Stimulated activated naive B cell treated with anti-CD40 and anti-IgM and Interleukin-4, amounts not matched to agents 10 μg/mL and 1 μg/mL and 100 μg/mL, for 72 hours (primary cell): ENCODE data around the gene PLXNA2.

Experiments used
- ATAC-seq, 2 donors: fragments of 150-1000 bp; cut with Tn5 transposase; replicated peaks; 2 replicates each; pipeline ENCODE4 v1.10.0; 2021; ENCODE audit warnings: moderate library complexity in 1 of 2
- DNase-seq: peaks from one replicate; pipeline ENCODE4 v3.0.0; 2021
- H3K27ac Mint-ChIP-seq: one replicate; pipeline ENCODE4 v1.8.0; 2022; ENCODE audit warnings: mild to moderate bottlenecking, mixed read lengths
- H3K27me3 Mint-ChIP-seq, 2 donors: one replicate each; pipeline ENCODE4 v1.8.0; 2022; ENCODE audit warnings: mixed read lengths in 2 of 2
- H3K36me3 Mint-ChIP-seq, 2 donors: one replicate each; pipeline ENCODE4 v1.8.0; 2022; ENCODE audit warnings: mixed read lengths in 2 of 2, mild to moderate bottlenecking in 1 of 2
- H3K4me1 Mint-ChIP-seq, 2 donors: one replicate each; pipeline ENCODE4 v1.8.0; 2022; ENCODE audit warnings: mixed read lengths in 2 of 2, mild to moderate bottlenecking in 1 of 2
- H3K4me3 Mint-ChIP-seq, 2 donors: one replicate each; pipeline ENCODE4 v1.8.0; 2022; ENCODE audit warnings: mild to moderate bottlenecking in 2 of 2, mixed read lengths in 2 of 2, moderate library complexity in 1 of 2
- H3K9me3 Mint-ChIP-seq, 2 donors: one replicate each; pipeline ENCODE4 v1.8.0; 2022; ENCODE audit warnings: mixed read lengths in 2 of 2, mild to moderate bottlenecking in 1 of 2

The PLXNA2 gene

DNA sequence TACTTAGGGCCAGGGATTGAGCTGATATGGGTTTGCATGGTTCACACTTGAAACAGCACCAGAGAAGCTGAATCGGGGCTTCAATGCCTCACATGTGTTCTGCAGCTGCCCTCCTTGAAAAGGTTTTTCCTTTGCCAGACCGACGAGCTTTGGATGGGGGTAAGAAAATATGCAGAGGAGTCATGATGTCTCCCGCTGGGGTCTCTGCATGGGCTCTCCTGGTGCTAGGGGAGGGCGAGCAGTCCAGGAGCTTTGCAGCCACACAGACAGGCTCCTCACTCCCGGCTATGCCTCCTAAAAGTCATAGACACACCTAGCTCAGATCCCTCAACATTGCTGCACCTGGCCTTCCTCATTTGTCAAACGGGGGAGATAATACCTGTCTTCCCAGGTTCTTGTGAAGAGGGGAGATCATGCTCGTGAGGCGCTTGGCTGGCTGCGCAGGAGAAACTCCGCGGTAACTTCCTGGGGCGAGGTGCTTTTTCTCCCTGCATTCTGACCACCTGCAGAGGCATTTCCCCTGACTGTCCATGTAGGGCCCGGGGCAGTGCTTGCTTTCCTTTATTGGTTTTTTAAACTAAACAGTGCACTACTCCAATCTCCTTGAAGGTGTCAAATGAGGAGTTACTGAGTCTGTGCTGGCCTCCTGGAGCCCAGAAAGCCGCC lies 112.4 kb downstream of the PLXNA2 start:
- Mint-ChIP-seq H3K4me3 (peak overlapping the region in 1 of 2 donors; percentile 51), H3K9me3 (no peaks in the 10 kb centered on the region), H3K27ac (no peak overlapping the region), H3K4me1 (peaks cover 7 to 8% of the 10 kb centered on the region in 2 donors), H3K36me3 (no peaks in the 10 kb centered on the region), H3K27me3 (peaks cover 12 to 13% of the 10 kb centered on the region in 2 donors)
- DNase-seq (no peak), ATAC-seq (peak; percentile 38 to 65)

DNA sequence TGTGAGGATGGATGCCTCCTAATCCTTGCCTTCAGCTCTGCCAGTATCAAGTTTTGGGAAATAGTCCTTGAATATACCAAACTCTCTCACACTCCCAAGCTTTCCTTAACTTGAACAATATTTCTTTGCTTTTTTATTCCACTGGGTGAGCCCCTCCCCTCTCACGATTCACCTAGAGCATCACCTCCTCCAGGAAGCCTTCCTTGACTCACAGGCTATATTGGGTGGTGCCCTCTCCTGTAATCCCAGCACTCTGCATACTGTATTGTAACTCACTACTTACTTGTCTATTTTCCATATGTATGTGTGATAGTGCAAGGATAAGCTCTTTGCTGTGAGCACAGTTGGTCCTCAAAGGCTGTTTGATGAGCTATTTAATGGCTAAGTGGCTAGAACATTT lies 114.7 kb downstream of the PLXNA2 start:
- Mint-ChIP-seq H3K4me3 (no peak overlapping the region), H3K27ac (no peak overlapping the region), H3K36me3 (no peaks in the 10 kb centered on the region), H3K4me1 (peaks cover 7 to 8% of the 10 kb centered on the region in 2 donors), H3K27me3 (peaks cover 12 to 13% of the 10 kb centered on the region in 2 donors), H3K9me3 (no peaks in the 10 kb centered on the region)
- ATAC-seq: no peak
- DNase-seq: no peak

DNA sequence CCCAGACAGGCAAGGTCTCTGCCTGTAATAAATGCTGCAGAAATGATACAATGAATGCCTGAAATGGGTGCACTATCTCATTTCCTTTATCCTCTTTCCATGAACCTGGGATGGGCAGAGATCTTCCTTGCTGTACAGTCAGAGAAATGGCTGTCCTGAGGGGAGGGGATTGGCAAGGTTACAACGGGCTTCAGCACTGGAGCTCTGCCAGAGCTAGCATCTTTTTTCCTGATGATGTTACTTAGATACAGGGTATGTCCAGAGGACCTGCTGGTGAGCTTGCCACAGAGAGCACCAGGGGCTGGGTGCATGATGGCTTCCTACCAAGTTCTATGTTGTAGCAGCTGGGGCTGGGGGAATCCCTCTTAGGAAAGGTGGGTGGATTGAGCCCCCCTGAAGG lies 115.1 kb downstream of the PLXNA2 start:
- H3K36me3 Mint-ChIP-seq: no peaks in the 10 kb centered on the region

DNA sequence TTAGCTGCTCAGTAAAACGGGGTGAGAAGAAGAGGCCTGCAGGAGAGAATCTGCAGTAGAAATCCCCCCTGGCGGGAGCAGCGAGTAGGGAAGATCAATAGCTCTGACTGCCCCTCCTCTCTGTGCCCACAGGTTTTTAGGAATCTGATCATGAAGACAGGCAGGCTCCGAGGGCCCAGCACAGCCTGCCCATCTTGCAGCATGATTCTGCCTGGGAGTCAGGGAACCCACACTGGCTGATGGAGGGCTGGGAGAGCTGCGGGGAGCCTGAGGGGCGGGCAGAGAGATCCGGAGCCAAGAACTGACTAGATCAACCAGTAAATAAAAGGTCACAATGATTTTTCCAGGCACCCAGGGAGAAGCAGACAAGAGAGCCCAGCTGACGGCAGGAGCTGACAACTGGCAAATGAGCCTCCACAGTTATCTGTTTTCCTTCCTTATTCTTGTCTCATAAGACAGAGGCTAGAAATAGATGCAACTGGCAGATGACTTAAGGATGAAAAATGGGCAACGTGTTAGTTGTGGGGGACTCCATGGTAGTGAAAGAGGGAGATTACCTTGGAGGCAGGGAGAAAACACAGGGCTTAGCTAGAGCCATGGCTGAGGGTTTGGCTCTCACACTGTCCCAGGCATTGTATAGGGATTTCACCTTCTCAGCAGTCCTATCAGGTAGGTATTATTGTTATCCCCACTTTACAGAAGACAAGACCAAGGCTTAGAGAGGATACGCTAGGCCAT lies 116.2 kb downstream of the PLXNA2 start:
- Mint-ChIP-seq H3K27me3 (peaks cover 12 to 13% of the 10 kb centered on the region in 2 donors), H3K27ac (no peak overlapping the region), H3K9me3 (no peaks in the 10 kb centered on the region), H3K4me1 (peaks cover 7 to 8% of the 10 kb centered on the region in 2 donors), H3K4me3 (no peak overlapping the region), H3K36me3 (no peaks in the 10 kb centered on the region)
- ATAC-seq (no peak), DNase-seq (no peak)

More for the DNA sequence above, 115.1 kb downstream of the PLXNA2 start:
- Mint-ChIP-seq H3K27me3 (peaks cover 12 to 13% of the 10 kb centered on the region in 2 donors), H3K27ac (no peak overlapping the region), H3K4me3 (no peak overlapping the region), H3K9me3 (no peaks in the 10 kb centered on the region), H3K4me1 (peaks cover 7 to 8% of the 10 kb centered on the region in 2 donors)
- no peak for DNase-seq
- no peak for ATAC-seq

DNA sequence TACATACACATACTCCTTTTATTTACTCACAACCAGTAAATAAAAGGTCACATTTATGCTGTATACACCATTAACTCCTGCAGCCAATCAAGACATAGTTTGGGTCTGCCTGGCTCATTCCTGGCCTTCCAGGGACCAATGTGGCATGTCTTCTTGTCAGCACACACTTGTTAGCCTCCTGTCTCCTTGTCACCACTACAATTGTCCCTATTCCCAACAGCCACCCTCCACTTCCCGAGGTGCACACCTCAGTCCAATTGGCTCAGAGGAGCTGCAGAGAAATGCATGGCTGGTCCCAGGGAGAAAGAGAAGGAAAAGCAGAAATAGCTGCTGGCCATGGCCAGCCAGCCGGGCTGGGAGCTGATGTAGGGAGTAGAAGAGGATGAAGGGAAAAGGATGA lies 116.9 kb downstream of the PLXNA2 start:
- Mint-ChIP-seq H3K27me3 (peaks cover 12 to 13% of the 10 kb centered on the region in 2 donors), H3K4me3 (no peak overlapping the region), H3K9me3 (no peaks in the 10 kb centered on the region), H3K36me3 (no peaks in the 10 kb centered on the region), H3K27ac (no peak overlapping the region), H3K4me1 (peaks cover 7% of the 10 kb centered on the region in 2 donors)
- no peak for DNase-seq
- ATAC-seq: no peak

DNA sequence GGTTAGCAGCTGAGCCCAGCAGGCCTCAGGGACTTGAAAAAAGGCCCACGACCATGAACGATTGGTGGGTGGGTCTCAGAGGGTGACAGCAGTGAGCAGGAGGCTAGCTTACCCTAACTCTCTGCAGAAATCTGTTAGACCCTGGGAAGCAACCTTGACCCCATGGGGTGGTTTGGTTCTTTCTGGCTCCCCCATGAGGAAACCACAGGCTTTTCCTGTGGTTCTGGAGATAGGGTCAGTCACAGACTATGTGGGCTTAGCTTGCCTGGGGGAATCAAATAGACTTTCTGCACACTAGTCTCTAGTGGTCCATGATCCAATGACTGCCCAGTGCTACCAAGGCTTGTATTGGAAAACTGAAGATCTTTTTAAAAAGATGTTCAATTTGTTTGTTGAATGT lies 118.1 kb downstream of the PLXNA2 start:
- no peak overlapping the region for H3K27ac Mint-ChIP-seq
- H3K4me1 Mint-ChIP-seq: no peaks in the 10 kb centered on the region

DNA sequence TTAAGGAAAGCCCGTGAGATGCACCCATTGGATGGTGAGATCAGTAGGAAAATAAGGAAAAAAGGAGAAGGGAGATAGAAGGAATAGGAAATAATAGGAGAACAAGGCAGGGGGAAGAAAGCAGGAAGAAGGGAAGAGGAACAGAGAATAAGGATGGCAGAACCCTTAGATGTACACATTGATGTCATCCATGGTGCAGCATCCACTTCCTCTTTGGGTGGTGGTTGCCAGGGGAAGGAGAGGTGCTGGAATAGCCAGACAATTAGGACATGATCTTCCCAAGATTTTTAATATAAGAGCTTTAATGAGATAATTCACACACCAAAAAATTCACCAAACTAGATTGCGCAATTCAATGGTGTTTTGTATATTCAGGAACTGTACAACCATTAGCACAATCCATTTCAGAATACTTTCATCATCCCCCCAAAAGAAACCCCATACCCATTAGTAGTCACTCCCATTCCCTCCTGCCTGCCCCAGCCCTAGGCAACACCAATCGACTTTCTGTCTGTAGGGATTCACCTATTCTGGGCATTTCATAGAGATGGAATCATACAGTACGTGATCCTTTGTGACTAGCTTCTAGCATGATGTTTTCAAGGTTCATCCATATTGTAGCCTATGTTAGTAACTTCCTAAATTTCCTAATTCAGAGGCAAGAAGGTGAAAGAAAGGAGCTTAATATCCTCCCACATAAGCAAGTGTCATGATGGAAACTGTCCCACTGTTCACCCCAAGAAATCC lies 121.4 kb downstream of the PLXNA2 start:
- Mint-ChIP-seq H3K4me3 (no peak overlapping the region), H3K4me1 (no peaks in the 10 kb centered on the region), H3K27me3 (no peaks in the 10 kb centered on the region), H3K9me3 (no peaks in the 10 kb centered on the region), H3K27ac (no peak overlapping the region), H3K36me3 (no peaks in the 10 kb centered on the region)
- no peak for ATAC-seq
- no peak for DNase-seq

More for the DNA sequence above, 118.1 kb downstream of the PLXNA2 start:
- DNase-seq: no peak
- no peak for ATAC-seq
- H3K4me3 Mint-ChIP-seq: no peak overlapping the region
- H3K36me3 Mint-ChIP-seq: no peaks in the 10 kb centered on the region
- peaks cover 1 to 6% of the 10 kb centered on the region in 2 donors for H3K27me3 Mint-ChIP-seq
- no peaks in the 10 kb centered on the region for H3K9me3 Mint-ChIP-seq

DNA sequence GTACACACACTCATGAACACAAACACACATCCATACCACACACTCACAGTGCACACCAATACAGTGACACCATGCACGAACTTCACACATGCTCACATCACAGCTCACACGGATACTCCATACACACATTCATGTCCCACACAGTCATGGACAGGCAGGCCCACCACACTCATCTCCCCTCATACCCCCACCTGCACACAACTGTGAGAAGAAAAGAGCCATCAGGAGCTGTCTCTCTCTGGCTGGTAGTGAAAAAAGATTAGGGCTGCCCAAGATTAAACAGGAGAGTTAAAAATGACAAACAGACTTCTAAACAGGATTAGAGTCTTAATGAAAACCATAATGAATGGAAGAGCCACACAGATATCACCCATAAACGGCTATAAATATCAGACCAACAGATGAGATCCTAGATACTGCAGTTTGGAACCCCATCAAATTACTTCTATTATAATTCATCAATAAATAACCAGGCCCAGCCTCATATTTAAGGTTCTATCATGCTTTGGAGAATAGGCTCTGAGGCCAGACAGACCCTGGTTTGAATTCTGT lies 122.3 kb downstream of the PLXNA2 start:
- H3K9me3 Mint-ChIP-seq: no peaks in the 10 kb centered on the region
- DNase-seq (no peak), ATAC-seq (no peak)
- H3K27me3 Mint-ChIP-seq: peaks cover 0 to 4% of the 10 kb centered on the region in 2 donors
- H3K27ac Mint-ChIP-seq: no peak overlapping the region
- H3K4me3 Mint-ChIP-seq: no peak overlapping the region
- no peaks in the 10 kb centered on the region for H3K4me1 Mint-ChIP-seq
- no peaks in the 10 kb centered on the region for H3K36me3 Mint-ChIP-seq

DNA sequence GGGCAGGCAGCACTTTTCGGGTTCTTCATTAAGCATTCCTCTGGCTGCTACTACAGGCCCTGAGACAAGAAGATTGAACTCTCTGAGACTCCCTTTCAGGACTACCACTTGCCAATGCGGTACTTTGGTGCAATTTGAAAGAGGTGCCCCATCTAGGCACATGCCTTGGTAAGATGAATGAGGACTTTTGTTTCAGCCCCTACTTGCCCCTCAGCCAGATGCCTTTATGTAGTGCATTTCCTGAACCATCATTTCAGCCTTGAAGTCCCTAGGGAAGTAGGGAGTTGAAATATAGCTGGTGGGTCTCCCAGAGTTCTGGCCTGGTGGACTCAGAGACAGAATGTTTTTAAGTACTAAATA lies 123.8 kb downstream of the PLXNA2 start:
- Mint-ChIP-seq H3K9me3 (no peaks in the 10 kb centered on the region), H3K4me3 (no peak overlapping the region), H3K36me3 (no peaks in the 10 kb centered on the region), H3K4me1 (no peaks in the 10 kb centered on the region), H3K27ac (no peak overlapping the region), H3K27me3 (peaks cover 0 to 8% of the 10 kb centered on the region in 2 donors)
- no peak for ATAC-seq
- no peak for DNase-seq

DNA sequence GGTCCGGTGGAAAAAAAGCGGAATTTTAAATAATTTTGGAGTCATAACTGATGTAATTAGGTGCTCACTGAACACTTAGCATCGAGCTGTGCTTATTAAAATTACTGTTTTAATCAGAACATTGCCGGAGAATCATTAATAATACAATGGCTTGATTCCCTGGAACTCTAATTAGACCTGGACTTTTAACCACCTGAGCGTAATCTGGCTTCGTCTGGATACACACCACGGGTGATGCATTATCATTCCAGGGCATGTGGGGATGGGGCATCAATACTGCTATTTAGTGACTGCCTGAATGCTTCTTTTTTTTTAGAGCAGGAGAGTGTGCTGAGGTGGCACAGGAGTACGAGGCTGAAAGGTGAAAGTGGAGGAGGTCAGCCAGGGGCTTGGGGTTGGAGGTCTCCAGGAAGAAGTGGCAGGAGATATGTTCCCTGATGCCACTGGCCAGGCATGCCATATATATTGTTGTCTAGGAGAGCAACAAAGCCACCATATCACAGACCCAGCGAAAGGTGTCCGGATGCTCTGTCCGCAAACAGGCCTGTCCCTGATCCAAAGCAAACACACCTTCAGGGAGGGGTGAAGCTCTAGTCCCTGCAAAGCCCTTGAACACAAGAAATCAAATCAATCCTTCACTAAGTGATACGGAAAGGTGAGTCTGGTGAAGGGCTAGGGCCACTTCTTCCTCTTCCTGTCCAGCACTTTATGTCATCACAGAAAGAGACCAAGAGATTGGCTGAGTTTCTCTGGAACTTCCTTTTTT lies 125.2 kb downstream of the PLXNA2 start:
- no peak overlapping the region for H3K4me3 Mint-ChIP-seq
- H3K36me3 Mint-ChIP-seq: no peaks in the 10 kb centered on the region
- no peaks in the 10 kb centered on the region for H3K4me1 Mint-ChIP-seq
- H3K27me3 Mint-ChIP-seq: peaks cover 0 to 8% of the 10 kb centered on the region in 2 donors
- no peak overlapping the region for H3K27ac Mint-ChIP-seq
- H3K9me3 Mint-ChIP-seq: no peaks in the 10 kb centered on the region
- ATAC-seq (no peak), DNase-seq (no peak)

DNA sequence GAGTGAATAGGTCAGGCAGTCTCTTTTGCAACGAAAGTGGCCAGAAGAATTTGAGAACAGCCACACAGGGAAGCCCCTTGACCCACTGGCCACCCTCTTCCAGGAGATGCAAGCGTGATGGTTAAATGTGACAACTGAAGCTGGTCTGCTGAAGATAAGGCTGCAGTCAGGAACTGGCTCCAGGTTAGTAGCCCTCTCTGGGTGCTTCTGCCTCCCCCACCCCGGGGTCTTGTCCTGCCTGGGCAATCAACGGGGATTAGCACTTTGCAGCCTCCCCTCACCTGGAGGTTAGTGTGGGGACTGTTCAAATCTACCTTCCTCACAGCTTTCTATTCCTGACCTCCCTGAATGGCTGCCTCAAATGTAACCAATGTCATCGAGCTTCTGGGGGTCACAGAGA lies 125.9 kb downstream of the PLXNA2 start:
- H3K4me3 Mint-ChIP-seq: no peak overlapping the region
- no peak overlapping the region for H3K27ac Mint-ChIP-seq
- ATAC-seq (no peak), DNase-seq (no peak)
- H3K4me1 Mint-ChIP-seq: no peaks in the 10 kb centered on the region
- H3K36me3 Mint-ChIP-seq: no peaks in the 10 kb centered on the region
- no peaks in the 10 kb centered on the region for H3K9me3 Mint-ChIP-seq
- peaks cover 0 to 8% of the 10 kb centered on the region in 2 donors for H3K27me3 Mint-ChIP-seq

DNA sequence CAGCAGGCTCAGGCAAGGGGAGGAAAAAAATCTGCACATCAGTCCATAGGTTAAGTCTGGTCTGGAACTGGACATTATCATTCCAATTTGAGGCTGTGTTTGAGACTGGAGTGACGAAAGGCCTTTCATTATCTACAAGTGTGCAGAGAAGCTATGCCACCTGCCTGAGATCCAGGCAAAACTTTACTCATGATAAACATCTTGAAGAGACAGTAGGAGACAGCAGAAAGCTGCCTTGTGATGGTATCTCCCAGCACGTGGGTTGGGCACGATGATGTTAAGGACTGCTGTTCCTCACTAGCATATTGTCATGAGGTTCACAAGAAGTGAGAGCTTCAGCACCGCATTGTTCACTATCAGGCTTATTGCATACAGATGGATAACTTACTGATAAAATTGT lies 126.4 kb downstream of the PLXNA2 start:
- H3K27ac Mint-ChIP-seq: no peak overlapping the region

DNA sequence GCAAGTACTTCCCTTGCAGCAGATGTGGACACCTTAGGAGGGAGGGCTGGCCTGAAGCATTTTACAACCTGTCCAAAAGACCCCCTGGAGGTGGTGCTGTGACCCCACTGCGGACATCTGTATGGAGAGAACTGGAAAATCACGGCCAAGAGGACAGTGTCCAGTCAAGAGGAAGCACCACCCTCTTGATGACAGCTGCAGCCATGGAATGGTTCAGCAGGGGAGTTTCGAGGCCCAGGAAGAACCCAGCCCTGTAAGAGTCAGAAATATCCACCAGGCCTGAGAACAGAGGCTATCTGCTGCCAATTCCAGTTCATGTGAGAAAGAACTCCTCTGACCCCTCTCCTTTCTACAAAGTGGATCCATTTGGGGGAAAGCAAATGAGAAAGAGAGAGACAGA lies 126.8 kb downstream of the PLXNA2 start:
- Mint-ChIP-seq H3K9me3 (no peaks in the 10 kb centered on the region), H3K27ac (no peak overlapping the region), H3K36me3 (no peaks in the 10 kb centered on the region), H3K4me1 (no peaks in the 10 kb centered on the region), H3K27me3 (peaks cover 0 to 8% of the 10 kb centered on the region in 2 donors), H3K4me3 (no peak overlapping the region)
- DNase-seq: no peak
- no peak for ATAC-seq

More for the DNA sequence above, 126.4 kb downstream of the PLXNA2 start:
- ATAC-seq (no peak), DNase-seq (no peak)
- H3K4me3 Mint-ChIP-seq: no peak overlapping the region
- H3K9me3 Mint-ChIP-seq: no peaks in the 10 kb centered on the region
- H3K4me1 Mint-ChIP-seq: no peaks in the 10 kb centered on the region
- H3K27me3 Mint-ChIP-seq: peaks cover 0 to 8% of the 10 kb centered on the region in 2 donors
- H3K36me3 Mint-ChIP-seq: no peaks in the 10 kb centered on the region
